ENCODE measurements around the gene MVB12B.
"Not testable (repeated sequence)": the region's sequence is repeated elsewhere in the genome, so short reads cannot be mapped to it uniquely, and the experiment has no call there.

Gene MVB12B, protein sequence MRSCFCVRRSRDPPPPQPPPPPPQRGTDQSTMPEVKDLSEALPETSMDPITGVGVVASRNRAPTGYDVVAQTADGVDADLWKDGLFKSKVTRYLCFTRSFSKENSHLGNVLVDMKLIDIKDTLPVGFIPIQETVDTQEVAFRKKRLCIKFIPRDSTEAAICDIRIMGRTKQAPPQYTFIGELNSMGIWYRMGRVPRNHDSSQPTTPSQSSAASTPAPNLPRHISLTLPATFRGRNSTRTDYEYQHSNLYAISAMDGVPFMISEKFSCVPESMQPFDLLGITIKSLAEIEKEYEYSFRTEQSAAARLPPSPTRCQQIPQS

DNA sequence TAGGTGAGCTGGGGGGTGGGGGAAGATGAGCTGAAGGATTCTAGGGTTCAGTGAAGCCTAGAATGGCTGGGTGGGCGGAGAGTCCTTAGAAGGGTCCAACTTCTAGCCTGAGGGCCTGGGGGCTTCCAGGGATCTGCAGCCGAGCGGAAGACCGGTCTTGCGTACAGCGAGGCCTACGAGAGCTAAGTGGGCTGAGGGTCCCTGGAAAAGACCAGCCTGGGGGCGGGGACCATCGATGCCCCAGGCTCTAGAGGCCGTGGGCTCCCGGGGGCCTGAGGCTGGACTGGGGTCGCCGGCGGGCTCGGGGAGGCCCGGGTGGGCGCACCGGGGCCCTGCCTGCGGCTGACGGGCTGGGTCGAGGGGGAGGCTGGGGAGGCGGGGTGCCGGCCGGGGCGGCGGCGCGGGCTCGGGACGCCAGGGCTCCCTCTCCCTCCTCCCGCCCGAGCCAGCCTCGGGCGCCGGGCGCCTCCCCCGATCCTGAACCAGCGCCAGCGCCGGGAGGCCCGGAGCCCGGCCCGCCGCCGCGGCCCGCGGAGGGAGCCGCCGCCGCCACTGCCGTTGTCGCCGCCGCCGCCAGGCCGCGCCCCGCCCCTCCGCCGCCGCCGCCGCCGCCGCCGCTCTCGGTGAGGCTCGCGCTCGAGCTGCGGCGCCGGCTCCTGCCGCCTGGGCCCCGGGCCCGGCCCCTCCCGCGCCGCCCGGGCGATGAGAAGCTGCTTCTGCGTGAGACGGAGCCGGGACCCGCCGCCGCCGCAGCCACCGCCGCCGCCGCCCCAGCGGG is at the start of gene MVB12B:
TSS of gene MVB12B (plus strand) at position 602 of the 778 bp plus-strand sequence. CDS start at position 703, 101 bp downstream.
- H3K36me3 Mint-ChIP-seq (ENCODE audit: low read depth), result peaks cover 28% of the 10 kb centered on the region
- H3K4me1 Mint-ChIP-seq (ENCODE audit: low read depth), result peaks cover 52% of the 10 kb centered on the region
- no peaks in the 10 kb centered on the region for H3K27me3 Mint-ChIP-seq
- peaks cover 11% of the 10 kb centered on the region for H3K9me3 Mint-ChIP-seq
- peak within 1 kb of the TSS; percentile 82 for H3K4me3 Mint-ChIP-seq
- intact Hi-C loops (cut with micrococcal nuclease), result loop anchor here (2.0 kb wide), 1 partner anchor 26 kb away; no protein-coding TSS in a partner anchor
- peak within 1 kb of the TSS; percentile 88 for H3K27ac Mint-ChIP-seq

DNA sequence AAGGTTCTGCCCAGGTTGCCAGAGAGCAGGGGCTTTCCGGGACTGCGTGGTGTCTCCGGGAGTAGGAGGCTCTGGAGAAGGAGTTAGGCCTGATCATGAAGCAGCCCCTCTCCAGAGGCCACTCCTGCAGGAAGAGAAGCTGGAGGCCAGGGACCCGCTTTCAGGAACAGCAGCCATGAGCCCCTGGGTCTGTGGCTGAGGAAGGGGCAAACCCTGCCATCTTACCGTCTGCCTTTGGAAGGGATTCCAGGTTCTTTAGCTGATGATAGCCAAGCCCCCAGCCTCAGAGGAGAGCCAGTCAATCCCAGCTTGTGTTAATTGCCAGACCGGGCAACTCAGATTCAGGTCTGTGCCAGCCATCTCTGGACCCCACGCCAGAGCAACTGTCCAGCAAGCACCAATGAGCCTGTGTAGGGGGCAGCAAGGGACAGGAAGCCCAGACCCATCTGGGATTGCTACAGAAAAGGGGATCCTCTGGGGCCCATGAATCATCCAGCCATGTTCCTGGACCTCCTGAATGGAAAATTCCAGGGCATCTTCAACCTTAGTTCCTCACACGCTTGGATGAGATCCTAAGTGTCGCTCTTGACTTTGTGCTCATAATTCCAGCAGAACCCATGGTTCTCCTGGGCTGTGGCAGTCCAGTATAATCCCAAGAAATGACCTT is 42.7 kb upstream of the MVB12B start:
- intact Hi-C loops (cut with micrococcal nuclease), result no loop called here
- no peak overlapping the region for H3K27ac Mint-ChIP-seq
- H3K27me3 Mint-ChIP-seq, result peaks cover 12% of the 10 kb centered on the region
- H3K36me3 Mint-ChIP-seq (ENCODE audit: low read depth), result no peaks in the 10 kb centered on the region
- H3K9me3 Mint-ChIP-seq, result no peaks in the 10 kb centered on the region
- H3K4me1 Mint-ChIP-seq (ENCODE audit: low read depth), result no peaks in the 10 kb centered on the region
- H3K4me3 Mint-ChIP-seq, result no peak overlapping the region

DNA sequence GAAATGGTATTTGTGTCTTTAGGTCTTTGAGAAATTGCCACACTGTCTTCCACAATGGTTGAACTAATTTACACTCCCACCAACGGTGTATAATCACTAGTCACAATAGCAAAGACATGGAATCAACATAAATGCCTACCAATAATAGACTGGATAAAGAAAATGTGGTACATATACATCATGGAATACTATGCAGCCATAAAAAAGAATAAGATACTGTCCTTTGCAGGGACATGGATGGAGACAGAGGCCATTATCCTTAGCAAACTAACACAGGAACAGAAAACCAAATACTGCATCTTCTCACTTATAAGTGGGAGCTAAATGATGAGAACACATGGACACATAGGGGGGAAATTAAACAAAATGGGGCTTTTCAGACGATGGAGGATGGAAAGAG is 41.0 kb upstream of the MVB12B start:
- H3K4me3 Mint-ChIP-seq; H3K4me1 Mint-ChIP-seq (ENCODE audit: low read depth); H3K36me3 Mint-ChIP-seq (ENCODE audit: low read depth); intact Hi-C loops (cut with micrococcal nuclease); H3K27ac Mint-ChIP-seq; H3K9me3 Mint-ChIP-seq: not testable (repeated sequence)
- peaks cover 11% of the 10 kb centered on the region for H3K27me3 Mint-ChIP-seq

DNA sequence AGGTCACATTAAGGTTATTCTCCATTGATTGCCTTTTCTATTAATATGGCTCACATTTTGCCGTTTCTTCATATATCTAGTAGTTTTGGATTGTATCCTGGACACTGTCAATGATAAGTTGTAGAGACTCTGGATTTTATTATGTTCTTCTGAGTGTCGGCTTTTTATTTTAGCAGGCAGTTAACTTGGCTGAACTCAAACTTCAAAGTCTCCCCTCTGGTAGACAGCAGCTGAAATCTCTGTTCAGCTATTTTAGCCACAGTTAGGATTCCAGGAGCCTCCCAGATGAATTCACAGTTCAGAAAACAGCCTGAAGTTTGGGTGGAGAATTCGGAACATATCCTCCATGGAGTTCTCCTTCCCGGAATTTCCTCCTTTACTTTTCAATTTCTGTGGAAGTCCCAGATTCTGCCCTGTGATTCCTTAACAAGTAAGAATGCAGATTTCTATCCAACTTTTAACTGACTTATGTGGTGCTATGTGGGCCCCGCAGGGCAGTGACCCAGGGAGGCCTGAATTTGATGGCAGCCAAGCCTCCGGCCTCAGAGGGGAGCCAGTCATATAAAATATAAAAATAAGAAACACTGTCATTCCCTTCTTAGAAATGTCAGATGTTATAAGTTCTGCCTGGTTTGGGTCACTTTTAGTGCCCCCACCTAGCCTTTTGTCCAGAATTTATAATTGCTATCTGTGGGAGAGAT is 39.3 kb upstream of the MVB12B start:
- Mint-ChIP-seq H3K36me3 (ENCODE audit: low read depth) (no peaks in the 10 kb centered on the region), H3K4me1 (ENCODE audit: low read depth) (no peaks in the 10 kb centered on the region), H3K9me3 (no peaks in the 10 kb centered on the region), H3K4me3 (no peak overlapping the region), H3K27ac (no peak overlapping the region), H3K27me3 (peaks cover 15% of the 10 kb centered on the region)
- intact Hi-C loops (cut with micrococcal nuclease), result no loop called here

DNA sequence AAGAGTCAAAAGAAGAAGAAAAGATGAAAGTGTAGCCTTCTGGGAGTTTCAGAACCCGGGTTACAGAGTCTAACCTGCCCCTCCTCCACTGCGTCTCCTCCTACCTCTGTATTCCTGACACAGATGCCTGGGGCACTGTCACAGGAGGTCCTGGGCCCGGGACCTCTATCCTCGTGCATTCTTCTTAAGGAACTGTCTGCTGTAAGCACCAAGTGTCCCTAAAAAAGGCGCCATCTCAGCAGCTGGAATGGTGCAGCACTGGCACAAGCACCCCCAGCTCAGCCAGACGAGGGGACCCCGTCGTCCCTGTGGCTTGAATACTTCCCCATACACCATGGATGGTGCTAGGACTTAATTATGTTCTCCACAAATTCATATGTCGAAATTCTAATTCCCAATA is 35.8 kb upstream of the MVB12B start:
- intact Hi-C loops (cut with micrococcal nuclease), result no loop called here
- H3K36me3 Mint-ChIP-seq (ENCODE audit: low read depth), result no peaks in the 10 kb centered on the region
- no peak overlapping the region for H3K27ac Mint-ChIP-seq
- H3K27me3 Mint-ChIP-seq, result peaks cover 21% of the 10 kb centered on the region
- no peaks in the 10 kb centered on the region for H3K9me3 Mint-ChIP-seq
- H3K4me1 Mint-ChIP-seq (ENCODE audit: low read depth), result no peaks in the 10 kb centered on the region
- no peak overlapping the region for H3K4me3 Mint-ChIP-seq

DNA sequence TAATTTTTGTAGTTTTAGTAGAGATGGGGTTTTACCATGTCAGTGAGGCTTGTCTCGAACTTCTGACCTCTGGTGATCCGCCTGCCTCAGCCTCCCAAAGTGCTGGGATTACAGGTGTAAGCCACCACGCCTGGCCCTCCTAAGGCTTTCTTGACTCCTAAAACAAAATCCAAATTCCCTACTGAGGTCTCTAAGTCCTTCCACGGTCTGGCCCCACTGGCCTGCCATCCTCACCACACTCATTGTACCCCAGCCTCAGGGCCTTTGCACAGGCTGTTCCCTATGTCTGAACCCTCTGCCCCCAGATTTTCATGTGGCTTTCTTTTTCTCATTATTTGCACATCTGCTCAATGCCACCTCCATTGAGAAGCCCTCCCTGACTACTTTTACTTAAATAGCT is 34.7 kb upstream of the MVB12B start:
- no peaks in the 10 kb centered on the region for H3K4me1 Mint-ChIP-seq (ENCODE audit: low read depth)
- no peak overlapping the region for H3K27ac Mint-ChIP-seq
- no peaks in the 10 kb centered on the region for H3K36me3 Mint-ChIP-seq (ENCODE audit: low read depth)
- H3K27me3 Mint-ChIP-seq, result peaks cover 26% of the 10 kb centered on the region
- H3K9me3 Mint-ChIP-seq, result no peaks in the 10 kb centered on the region
- no peak overlapping the region for H3K4me3 Mint-ChIP-seq
- intact Hi-C loops (cut with micrococcal nuclease), result no loop called here

DNA sequence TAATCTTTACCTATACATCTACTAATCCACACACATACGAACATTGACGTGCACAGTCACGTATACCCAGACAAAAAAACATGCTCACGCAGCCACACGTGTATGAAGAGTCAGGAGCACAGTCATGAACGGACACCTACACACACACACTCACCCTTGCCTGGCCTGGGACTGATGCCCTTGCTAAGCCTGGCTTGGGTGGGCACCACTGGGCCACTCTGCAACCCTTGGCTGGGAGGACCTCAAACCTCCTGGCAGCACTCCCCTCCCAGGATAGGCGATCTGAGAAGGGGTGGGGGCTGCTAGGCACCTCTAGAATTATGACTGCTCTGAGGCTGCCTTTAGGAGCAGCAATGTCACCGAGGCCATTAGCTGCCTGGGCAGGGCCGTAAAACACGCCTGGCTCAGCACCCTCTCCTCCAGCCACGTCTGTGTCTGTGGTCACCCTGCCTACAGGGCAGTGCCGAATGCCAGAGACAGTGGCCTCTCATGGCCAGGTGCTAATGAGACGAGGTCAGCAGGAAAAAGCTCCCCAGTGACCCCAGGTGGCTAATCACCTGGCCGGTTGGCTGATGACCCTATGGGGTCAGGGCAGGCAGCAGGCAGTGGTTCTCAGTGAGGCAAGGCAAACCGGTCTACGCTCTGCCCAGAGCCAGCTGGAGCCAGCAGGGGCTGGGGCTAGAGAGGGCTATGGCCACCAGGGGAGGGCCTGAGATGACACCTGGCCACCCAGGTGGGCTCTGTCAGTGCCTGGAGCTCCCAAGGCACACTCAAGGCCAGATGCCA is 33.7 kb upstream of the MVB12B start:
- H3K4me1 Mint-ChIP-seq (ENCODE audit: low read depth), result no peaks in the 10 kb centered on the region
- H3K27me3 Mint-ChIP-seq, result peaks cover 22% of the 10 kb centered on the region
- H3K4me3 Mint-ChIP-seq, result no peak overlapping the region
- intact Hi-C loops (cut with micrococcal nuclease), result no loop called here
- no peaks in the 10 kb centered on the region for H3K36me3 Mint-ChIP-seq (ENCODE audit: low read depth)
- H3K27ac Mint-ChIP-seq, result no peak overlapping the region
- no peaks in the 10 kb centered on the region for H3K9me3 Mint-ChIP-seq

DNA sequence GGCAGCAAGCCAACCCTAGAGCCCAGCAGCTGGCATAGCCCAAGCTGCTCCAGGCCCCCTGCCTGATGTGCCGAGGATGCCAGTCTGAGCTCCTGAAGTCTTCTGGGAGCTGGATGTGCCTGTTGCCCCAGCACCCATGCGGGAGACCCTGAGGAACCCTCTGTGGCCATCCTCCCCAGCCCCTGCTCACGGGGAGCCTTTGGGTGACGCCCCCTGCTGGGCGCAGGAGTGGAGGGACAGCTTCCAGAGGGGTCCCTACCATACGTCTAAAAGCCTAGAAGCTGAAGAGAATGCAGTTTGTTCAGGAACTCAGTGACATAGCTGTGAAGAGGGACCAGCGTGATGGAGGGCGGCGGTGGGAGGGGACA is 33.1 kb upstream of the MVB12B start:
- Mint-ChIP-seq H3K27ac (no peak overlapping the region), H3K9me3 (no peaks in the 10 kb centered on the region), H3K27me3 (peaks cover 25% of the 10 kb centered on the region), H3K4me1 (ENCODE audit: low read depth) (no peaks in the 10 kb centered on the region), H3K4me3 (no peak overlapping the region), H3K36me3 (ENCODE audit: low read depth) (no peaks in the 10 kb centered on the region)
- intact Hi-C loops (cut with micrococcal nuclease), result no loop called here

DNA sequence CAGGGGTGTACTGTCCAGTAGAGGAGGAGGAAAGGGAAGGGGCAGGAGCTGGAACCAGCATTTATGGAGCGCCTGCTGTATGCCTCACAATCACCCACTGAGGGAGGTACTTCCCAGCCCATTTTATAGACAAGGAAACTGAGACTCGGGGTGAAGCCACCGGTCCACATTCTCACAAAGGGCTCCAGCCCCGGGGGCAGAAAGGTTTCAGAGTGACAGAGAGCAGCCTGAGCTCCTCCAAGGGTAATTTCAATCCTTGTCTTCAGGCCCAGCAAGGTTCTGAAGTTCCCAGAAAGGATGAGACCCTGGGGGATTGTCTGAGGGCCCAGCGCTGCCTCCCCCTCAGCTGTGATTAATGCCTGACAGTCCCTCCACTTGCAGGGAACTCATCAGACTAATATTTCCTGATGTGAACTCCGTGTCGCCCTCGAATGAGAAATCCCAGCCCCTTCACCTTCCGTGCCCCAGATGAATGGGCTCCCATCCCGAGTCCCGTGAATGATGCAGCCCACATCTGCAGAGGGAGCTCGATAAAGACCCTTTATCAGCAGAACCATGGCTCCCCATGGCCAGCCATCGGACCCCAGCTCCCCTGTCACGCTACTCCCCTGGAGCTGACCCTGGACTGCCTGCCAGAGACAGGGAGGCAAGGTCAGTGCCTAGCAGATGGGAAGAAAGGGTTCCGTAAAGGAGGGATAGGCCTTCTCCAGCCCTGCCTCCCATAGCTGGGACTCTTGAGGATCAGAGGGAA is 32.1 kb upstream of the MVB12B start:
- no peak overlapping the region for H3K27ac Mint-ChIP-seq
- H3K27me3 Mint-ChIP-seq, result peaks cover 24% of the 10 kb centered on the region
- no peaks in the 10 kb centered on the region for H3K4me1 Mint-ChIP-seq (ENCODE audit: low read depth)
- H3K4me3 Mint-ChIP-seq, result no peak overlapping the region
- intact Hi-C loops (cut with micrococcal nuclease), result no loop called here
- H3K9me3 Mint-ChIP-seq, result no peaks in the 10 kb centered on the region
- no peaks in the 10 kb centered on the region for H3K36me3 Mint-ChIP-seq (ENCODE audit: low read depth)

DNA sequence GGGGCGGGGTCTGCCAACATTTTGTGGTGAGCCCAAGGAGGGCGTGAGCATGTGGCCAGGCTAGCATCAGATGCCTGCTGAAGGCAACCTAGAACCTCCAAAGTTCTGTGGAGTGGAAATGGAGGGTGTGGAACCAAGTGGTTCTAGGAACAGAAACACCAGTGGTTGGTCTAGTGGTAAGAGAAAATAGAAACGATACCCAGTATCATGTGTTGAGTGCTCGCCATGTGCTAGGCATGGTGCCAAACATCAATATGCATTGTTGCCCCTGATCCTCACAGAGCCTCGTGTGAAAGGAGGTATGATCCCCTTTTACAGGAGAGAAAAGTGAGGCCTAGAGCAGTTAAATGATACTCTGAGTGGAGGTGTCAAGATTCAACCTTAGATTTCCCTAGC is 31.5 kb upstream of the MVB12B start:
- Mint-ChIP-seq H3K27ac (no peak overlapping the region), H3K27me3 (peaks cover 23% of the 10 kb centered on the region), H3K36me3 (ENCODE audit: low read depth) (no peaks in the 10 kb centered on the region), H3K4me3 (no peak overlapping the region), H3K9me3 (no peaks in the 10 kb centered on the region), H3K4me1 (ENCODE audit: low read depth) (no peaks in the 10 kb centered on the region)
- intact Hi-C loops (cut with micrococcal nuclease), result no loop called here

DNA sequence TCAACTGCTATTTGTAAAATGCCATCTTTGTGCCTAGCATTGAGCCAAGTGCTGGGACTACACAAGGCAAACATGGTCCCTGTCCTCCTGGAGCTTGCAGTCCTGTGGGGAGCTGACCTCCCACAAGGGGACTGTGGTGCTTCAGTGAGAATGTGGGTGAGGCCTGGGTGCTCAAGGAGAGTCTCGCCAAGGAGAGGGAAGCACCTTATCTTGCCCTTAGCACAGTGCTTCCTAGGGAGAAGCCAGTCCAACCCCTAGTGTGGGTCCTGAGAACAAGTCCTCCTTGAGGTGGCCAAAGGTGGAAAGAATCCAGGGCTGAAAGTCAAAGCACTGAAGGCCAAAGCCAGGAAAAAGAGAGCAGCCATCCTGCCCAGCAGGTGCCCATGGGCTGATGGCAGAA is 31.1 kb upstream of the MVB12B start:
- Mint-ChIP-seq H3K4me1 (ENCODE audit: low read depth) (no peaks in the 10 kb centered on the region), H3K9me3 (no peaks in the 10 kb centered on the region), H3K4me3 (no peak overlapping the region), H3K36me3 (ENCODE audit: low read depth) (no peaks in the 10 kb centered on the region), H3K27ac (no peak overlapping the region), H3K27me3 (peaks cover 23% of the 10 kb centered on the region)
- intact Hi-C loops (cut with micrococcal nuclease), result no loop called here

DNA sequence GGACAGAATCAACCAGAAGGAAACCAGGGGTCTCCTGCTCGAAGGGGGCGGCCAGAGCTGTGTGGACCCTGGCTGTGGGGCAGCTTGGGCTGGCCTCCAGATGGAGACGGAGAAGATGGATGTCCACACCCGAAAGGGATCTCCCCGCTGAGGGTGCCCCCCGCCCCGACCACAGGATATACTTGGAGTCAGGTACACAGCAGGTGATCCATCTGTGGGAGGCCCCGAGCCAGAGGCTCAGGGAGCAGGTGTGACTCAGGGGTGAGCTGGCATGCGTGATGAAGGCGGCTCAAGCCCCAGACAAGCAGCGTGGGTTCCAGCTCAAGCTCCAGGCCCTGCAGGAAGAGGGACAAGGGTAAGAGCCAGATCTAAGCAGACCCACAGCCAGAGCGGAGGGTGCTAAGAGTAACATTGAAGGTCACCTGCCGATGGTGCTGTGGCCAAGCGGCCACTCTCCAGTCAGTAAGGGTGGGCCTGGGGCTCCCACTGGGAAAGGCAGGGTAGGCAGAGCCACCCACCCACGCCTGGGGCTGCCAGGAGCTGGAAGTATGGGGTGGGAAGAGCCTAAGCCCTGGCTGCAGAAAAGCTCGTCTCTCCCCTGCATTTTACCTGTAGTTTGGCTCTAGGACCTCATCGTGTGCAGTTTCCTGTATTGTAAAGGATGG is 30.6 kb upstream of the MVB12B start:
- Mint-ChIP-seq H3K27ac (no peak overlapping the region), H3K4me1 (ENCODE audit: low read depth) (no peaks in the 10 kb centered on the region), H3K4me3 (no peak overlapping the region), H3K27me3 (peaks cover 23% of the 10 kb centered on the region), H3K36me3 (ENCODE audit: low read depth) (no peaks in the 10 kb centered on the region), H3K9me3 (no peaks in the 10 kb centered on the region)
- intact Hi-C loops (cut with micrococcal nuclease), result no loop called here
